Testis (tissue), 2 donors: Measurements from ENCODE around the gene PBX1.

ENCODE experiments used
- CTCF ChIP-seq, 3 experiments: fragments of 450-650 bp in 2 of 3; fragments of 200-600 bp in 1 of 3; sonication (generic) in 1 of 3; IDR thresholded peaks; one replicate each; pipeline ENCODE4 v1.5.1; 2016 to 2019; ENCODE audit warnings: antibody characterized with exemption in 3 of 3, mild to moderate bottlenecking in 2 of 3, moderate library complexity in 1 of 3
- POLR2A ChIP-seq: fragments of 450-650 bp; IDR thresholded peaks from one replicate; pipeline ENCODE4 v1.6.1; 2017; ENCODE audit warnings: antibody characterized with exemption, mild to moderate bottlenecking, moderate library complexity

- TF ChIP-seq CTCF (IDR thresholded peaks at IDR 0.05) = no peak
- TF ChIP-seq POLR2A = no peak
Observed at GRCh38 chr1:164702664-164703063, 143.7 kb downstream of the PBX1 start.
